NCI-H2081 treated with DMSO at 0.1 percent for 48 hours (cell line): ENCODE measurements around the gene ITGA11.
"Not testable (repeated sequence)": the region's sequence is repeated elsewhere in the genome, so short reads cannot be mapped to it uniquely, and the experiment has no call there.

Experiments used
- DNase-seq: peaks from one replicate; lab custom pipeline; 2025; lab: John Stamatoyannopoulos, UW

ITGA11 gene

DNA sequence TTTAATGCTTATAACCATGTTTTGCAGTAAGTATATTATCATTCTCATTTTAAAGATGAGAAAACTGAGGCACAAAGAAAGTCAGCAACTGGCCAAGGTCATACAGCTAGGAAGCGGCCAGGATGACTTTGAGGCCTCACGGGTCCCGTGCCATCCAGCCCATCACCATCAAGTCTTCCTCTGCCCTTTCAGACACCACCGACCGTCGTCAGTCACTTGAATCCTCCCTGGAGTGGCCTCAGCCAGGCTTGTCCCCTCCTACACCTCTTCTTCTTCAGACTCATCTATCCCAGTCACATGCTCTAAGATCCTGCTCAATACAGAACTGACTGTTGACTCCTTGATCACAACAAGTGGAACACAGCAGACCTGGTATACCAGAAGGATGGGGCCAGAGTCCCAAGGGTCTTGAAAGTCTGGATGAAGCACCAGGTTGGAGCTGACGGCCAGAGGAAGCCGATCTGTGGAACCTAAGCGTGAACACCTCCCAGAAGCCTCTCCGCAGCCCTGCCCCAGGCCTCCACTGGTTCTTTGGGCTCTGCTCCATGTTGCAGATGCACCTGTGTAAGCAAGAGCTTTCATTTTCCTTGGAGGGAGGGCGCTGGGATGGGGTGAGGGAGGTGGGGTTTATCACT lies 22.1 kb downstream of the ITGA11 start:
- DNase-seq: no peak

DNA sequence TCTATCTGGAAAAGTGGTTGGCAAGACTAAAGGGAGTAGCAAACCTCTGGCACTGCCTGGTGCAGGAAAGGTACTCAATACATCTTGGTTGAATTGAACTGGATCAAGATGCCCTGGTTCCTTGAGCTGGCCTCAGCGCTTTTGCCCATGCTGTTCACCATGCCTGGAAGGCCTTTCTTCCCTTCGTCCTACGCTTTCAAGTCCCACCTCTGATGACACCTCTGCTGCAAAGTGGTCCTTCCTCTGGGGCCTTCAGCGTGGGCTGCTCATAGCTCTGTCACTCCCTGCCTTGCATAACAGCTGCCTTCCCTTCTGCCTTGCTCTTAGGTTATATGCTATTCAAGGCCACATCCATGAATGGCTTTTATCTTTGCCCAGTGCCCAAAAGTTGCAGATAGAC lies 23.0 kb downstream of the ITGA11 start:
- no peak for DNase-seq

DNA sequence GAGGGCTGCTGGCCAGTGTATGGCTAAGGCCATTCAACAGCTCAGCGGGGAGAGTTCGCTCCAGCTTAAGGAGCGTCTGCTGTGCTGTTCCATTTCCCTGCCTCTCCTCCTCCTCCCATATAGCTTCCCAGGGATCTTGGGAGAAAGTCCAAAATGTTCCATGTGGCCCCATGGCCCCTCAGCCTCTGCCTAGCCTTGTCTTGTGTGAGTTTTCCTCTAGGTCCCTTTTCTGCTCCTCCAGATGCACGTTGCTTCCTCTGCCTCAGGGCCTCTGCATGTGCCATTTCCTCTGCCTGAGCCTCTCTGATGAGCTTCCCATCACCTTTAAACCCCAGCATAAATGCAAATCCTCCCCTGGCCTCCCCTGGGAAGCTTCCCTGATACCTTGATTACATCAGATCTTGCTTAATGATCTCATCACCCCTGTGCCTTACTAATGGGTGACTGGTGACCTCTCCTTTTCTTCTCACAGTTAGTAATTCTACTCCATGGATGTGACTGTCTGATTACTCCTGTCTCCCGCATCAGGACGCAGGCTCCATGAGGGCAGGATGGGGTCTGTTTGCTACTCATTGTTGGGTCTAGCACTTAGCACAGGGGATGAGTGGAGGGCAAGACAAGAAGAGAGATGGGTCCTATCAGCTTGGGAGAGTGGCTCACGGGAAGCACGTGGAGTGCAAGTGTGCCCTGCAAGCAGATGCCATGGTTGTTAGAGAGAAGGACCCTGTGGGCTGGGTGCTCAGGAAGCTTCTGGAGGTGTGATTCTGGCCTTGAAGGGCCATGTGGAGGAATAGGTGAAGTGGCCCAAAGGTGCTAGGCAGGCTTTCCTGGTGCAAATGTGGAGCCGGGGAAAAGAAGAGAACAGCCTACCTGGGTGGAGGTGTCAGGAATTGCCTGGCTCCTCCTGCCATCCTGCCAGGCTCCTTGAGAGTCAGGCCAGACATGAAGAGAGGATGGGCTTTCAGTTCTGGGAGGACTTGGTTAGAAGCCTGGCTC lies 23.8 kb downstream of the ITGA11 start:
- DNase-seq: no peak

DNA sequence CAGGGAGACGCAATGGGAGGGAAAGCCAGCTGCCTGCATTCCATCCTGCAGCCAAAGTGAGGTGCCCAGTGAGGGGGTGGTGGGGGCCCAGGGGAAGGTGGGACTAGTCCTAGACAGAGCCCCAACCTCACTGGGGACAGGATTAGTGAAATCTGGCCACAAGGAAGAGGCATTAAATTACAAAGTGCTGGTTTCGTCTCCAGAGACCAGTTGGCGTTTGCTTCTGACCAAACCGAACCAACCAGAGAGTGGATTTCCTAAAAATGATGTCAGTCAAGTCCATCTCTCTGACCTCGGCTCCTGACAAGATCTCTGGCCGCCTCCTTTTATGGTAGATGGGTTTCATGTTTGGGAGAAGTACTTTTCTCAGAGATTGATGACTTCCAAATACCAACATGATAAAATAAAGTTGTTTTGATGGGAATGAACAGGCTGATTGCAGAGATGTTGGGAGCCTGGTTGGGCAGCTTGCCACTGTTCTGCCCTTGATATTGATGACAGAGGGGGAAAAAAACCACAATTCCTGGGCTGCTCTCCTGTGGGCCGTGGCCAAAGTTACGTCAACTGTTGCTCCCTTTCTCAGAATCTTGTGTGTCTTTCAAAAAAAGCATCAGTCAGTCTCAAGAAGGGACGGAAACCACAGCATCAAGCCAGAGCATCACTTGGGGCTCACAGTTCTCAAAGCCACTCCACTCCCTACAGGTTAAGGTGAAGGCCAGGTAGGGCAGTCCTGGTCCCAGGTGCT lies 24.6 kb downstream of the ITGA11 start:
- DNase-seq: no peak

GRCh38 chr15:68405378-68406250 lies 26.3 kb downstream of the ITGA11 start:
- DNase-seq: no peak

DNA sequence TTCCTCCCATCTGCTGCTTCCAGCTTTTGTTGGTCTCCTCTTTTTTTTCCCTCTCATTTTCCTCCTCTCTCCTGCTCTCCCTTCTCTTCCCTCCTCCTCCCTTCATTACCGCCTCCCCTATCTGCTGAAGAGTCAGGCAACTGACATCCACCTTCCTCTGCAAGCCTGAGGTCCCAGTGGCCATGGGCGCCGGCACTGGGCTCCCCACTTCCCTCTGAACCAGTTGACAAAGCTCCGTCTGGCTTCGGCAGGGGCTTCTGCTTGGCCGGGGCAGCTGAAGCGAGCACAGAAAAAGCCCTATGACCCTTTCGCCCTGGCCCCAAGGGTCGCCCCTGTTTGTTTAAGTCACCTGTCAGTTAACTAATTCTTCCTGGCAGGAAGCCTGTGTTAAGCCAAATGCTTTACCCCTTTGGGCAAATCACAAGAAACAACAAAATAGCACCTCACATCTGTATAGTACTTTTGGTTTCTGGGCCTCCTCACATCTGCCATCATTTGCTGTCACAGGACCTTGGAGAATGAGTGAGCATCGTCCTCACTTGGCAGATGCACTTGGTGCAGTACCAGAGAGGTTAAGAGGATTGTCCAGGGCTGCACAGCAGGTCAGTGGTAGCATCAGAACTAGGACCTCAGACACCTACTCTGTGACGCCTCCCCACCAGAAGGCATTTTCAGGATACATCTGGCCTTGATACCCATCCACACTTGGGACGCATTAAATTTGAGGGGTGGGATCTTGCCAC lies 27.7 kb downstream of the ITGA11 start:
- DNase-seq: no peak

DNA sequence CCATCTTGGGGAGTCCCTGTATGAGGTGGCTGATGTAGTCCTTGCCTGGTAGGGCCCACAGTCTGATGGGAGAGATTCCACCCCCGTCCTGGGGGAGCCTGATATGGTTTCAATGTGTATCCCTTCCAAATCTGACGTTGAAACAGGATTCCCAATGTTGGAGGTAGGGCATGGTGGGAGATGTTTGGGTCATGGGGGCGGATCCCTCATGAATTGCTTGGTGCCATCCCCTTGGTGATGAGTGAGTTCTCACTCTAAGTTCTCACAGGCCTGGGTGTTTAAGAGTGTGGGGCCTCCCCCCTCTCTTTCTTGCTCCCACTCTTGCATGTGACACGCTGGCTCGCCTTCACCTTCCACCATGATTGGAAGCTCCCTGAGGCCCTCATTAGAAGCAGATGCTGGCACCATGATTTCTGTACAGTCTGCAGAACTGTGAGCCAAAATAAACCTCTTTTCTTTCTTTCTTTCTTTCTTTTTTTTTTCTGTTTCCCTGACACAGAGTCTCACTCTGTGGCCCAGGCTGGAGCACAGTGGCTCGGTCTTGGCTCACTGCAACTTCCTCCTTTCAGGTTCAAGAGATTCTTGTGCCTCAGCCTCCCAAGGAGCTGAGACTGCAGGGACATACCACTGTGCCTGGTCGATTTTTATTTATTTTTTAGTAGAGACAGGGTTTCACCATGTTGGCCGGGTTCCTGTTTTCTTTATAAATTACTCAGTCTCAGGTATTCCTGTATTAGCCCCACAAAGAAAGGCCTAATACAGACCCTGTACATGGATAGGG lies 28.6 kb downstream of the ITGA11 start:
- no peak for DNase-seq

- DNase-seq: no peak
Observed at GRCh38 chr15:68402432-68403160, 29.4 kb downstream of the ITGA11 start.

GRCh38 chr15:68401496-68402431 lies 30.2 kb downstream of the ITGA11 start:
- no peak for DNase-seq

DNA sequence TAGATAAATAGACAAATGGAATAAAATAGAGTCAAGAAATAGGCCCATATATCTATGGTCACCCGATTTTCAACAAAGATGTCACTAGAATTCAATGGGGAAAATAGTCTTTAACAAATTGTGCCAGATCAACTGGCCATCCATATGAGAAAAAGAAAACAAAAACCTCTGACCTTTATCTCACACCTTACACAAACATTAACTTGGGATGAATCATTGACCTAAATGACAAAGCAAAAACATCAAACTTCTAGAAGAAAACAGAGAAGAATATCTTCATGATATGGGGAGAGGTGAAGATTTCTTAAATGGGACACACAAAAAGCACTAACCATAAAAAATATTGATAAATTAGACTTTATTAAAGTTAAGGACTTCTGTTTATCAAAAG lies 31.9 kb downstream of the ITGA11 start:
- DNase-seq: no peak

DNA sequence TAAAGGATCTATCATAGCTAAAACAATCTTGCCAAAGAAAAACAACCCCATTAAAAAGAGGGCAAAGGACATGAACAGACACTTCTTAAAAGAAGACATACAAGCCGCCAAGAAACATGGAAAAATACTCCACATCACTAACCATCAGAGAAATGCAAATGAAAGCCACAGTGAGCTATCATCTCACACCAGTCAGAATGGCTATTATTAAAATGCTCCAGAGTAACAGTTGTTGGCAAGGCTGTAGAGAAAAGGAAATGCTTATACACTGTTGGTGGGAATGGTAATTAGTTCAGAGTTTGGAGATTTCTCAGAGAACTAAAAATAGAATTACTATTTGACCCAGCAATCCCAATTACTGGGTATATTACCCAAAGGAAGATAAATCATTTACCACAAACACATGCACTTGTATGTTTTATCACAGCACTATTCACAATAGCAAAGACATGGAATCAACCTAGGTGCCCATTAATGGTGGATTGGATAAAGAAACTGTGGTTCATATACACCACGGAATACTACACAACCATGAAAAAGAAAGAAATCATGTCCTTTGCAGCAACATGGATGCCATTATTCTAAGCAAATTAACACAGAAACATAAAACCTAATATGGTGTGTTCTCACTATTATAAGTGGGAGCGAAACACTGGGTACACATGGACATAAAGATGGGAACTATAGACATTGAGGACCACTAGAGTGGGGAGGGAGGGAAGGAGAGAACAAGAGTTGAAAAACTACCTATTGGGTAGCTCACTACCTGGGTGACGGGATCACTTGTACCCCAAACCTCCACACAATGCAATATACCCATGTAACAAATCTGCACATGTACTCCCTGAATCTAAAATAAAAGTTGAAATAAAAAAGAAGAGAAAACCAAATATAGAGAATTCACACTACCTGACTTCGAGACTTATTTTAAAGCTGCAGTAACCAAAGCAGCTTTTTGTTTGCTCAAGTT lies 32.6 kb downstream of the ITGA11 start:
- DNase-seq: no peak

- DNase-seq: not testable (repeated sequence)
Observed at GRCh38 chr15:68397999-68398398, 34.0 kb downstream of the ITGA11 start.

GRCh38 chr15:68396068-68396467 lies 35.9 kb downstream of the ITGA11 start:
- no peak for DNase-seq

DNA sequence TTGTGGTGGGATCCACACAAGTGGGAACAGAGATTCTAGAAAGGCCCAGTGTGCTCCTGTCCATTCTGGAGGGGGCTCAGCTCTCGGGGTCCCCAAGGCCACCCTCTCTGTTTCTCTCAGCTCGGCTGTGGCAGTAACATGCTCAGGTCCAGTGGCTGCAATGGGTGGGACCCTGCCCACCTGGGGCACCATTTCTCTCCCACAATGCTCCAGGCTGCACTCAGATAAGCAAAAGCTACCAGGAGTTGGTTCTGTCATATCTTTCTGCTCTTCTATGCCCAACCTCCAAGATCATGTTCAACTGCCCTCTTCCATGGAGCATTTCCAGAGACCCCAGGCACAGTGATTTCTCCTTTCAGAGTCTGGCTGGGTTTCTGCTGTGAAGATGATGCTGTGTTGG lies 40.8 kb downstream of the ITGA11 start:
- no peak for DNase-seq

- no peak for DNase-seq
Observed at GRCh38 chr15:68389936-68390817, 41.8 kb downstream of the ITGA11 start.
